Measurements from ENCODE around the gene KRT4.

Gene KRT4

GRCh38 chr12:52794479-52795331 is 19.2 kb downstream of the KRT4 start:
- Histone ChIP-seq H3K4me2 (ENCODE audit: low read length) (no peak overlapping the region), H3K9me3 (replicated peaks; ENCODE audit: low read length) (no peaks in the 10 kb centered on the region), H3K4me3 (ENCODE audit: low read length) (no peak overlapping the region), H3K9ac (ENCODE audit: low read depth, low read length) (no peak overlapping the region), H3K27me3 (ENCODE audit: control insufficient read depth, insufficient read depth, low read length) (peaks cover 48% of the 10 kb centered on the region), H3K4me1 (ENCODE audit: control insufficient read depth, insufficient read depth, low read length) (no peaks in the 10 kb centered on the region), H3K36me3 (ENCODE audit: insufficient read depth, low read length) (no peaks in the 10 kb centered on the region)

- peaks cover 58% of the 10 kb centered on the region for H3K27me3 ChIP-seq (ENCODE audit: control insufficient read depth, insufficient read depth, low read length)
- no peaks in the 10 kb centered on the region for H3K4me1 ChIP-seq (ENCODE audit: control insufficient read depth, insufficient read depth, low read length)
Observed at GRCh38 chr12:52792185-52793029, 21.5 kb downstream of the KRT4 start.

GRCh38 chr12:52791271-52792184 is 22.4 kb downstream of the KRT4 start:
- no peaks in the 10 kb centered on the region for H3K9me3 ChIP-seq (replicated peaks; ENCODE audit: low read length)
- H3K36me3 ChIP-seq (ENCODE audit: insufficient read depth, low read length): no peaks in the 10 kb centered on the region
- no peaks in the 10 kb centered on the region for H3K4me1 ChIP-seq (ENCODE audit: control insufficient read depth, insufficient read depth, low read length)
- no peak overlapping the region for H3K9ac ChIP-seq (ENCODE audit: low read depth, low read length)
- H3K4me2 ChIP-seq (ENCODE audit: low read length): no peak overlapping the region
- no peak overlapping the region for H3K4me3 ChIP-seq (ENCODE audit: low read length)
- peaks cover 61% of the 10 kb centered on the region for H3K27me3 ChIP-seq (ENCODE audit: control insufficient read depth, insufficient read depth, low read length)

More at GRCh38 chr12:52792185-52793029, 21.5 kb downstream of the KRT4 start:
- Histone ChIP-seq H3K9ac (ENCODE audit: low read depth, low read length) (no peak overlapping the region), H3K4me2 (ENCODE audit: low read length) (no peak overlapping the region), H3K4me3 (ENCODE audit: low read length) (no peak overlapping the region), H3K9me3 (replicated peaks; ENCODE audit: low read length) (no peaks in the 10 kb centered on the region), H3K36me3 (ENCODE audit: insufficient read depth, low read length) (no peaks in the 10 kb centered on the region)

- no peaks in the 10 kb centered on the region for H3K36me3 ChIP-seq (ENCODE audit: insufficient read depth, low read length)
- H3K4me3 ChIP-seq (ENCODE audit: low read length): no peak overlapping the region
- H3K27me3 ChIP-seq (ENCODE audit: control insufficient read depth, insufficient read depth, low read length): peaks cover 54% of the 10 kb centered on the region
- H3K9me3 ChIP-seq (replicated peaks; ENCODE audit: low read length): no peaks in the 10 kb centered on the region
- no peak overlapping the region for H3K4me2 ChIP-seq (ENCODE audit: low read length)
- no peak overlapping the region for H3K9ac ChIP-seq (ENCODE audit: low read depth, low read length)
- H3K4me1 ChIP-seq (ENCODE audit: control insufficient read depth, insufficient read depth, low read length): no peaks in the 10 kb centered on the region
Observed at GRCh38 chr12:52790427-52791270, 23.3 kb downstream of the KRT4 start.

- Histone ChIP-seq H3K4me1 (ENCODE audit: control insufficient read depth, insufficient read depth, low read length) (no peaks in the 10 kb centered on the region), H3K9me3 (replicated peaks; ENCODE audit: low read length) (no peaks in the 10 kb centered on the region), H3K27me3 (ENCODE audit: control insufficient read depth, insufficient read depth, low read length) (peaks cover 62% of the 10 kb centered on the region), H3K4me2 (ENCODE audit: low read length) (no peak overlapping the region), H3K4me3 (ENCODE audit: low read length) (no peak overlapping the region), H3K36me3 (ENCODE audit: insufficient read depth, low read length) (no peaks in the 10 kb centered on the region), H3K9ac (ENCODE audit: low read depth, low read length) (no peak overlapping the region)
Observed at GRCh38 chr12:52789637-52790426, 24.1 kb downstream of the KRT4 start.

GRCh38 chr12:52788876-52789636 is 24.9 kb downstream of the KRT4 start:
- H3K27me3 ChIP-seq (ENCODE audit: control insufficient read depth, insufficient read depth, low read length): peaks cover 62% of the 10 kb centered on the region
- H3K9ac ChIP-seq (ENCODE audit: low read depth, low read length): no peak overlapping the region
- no peaks in the 10 kb centered on the region for H3K4me1 ChIP-seq (ENCODE audit: control insufficient read depth, insufficient read depth, low read length)

GRCh38 chr12:52788192-52788875 is 25.6 kb downstream of the KRT4 start:
- peaks cover 66% of the 10 kb centered on the region for H3K27me3 ChIP-seq (ENCODE audit: control insufficient read depth, insufficient read depth, low read length)
- no peak overlapping the region for H3K9ac ChIP-seq (ENCODE audit: low read depth, low read length)
- H3K36me3 ChIP-seq (ENCODE audit: insufficient read depth, low read length): no peaks in the 10 kb centered on the region
- H3K4me3 ChIP-seq (ENCODE audit: low read length): no peak overlapping the region
- no peak overlapping the region for H3K4me2 ChIP-seq (ENCODE audit: low read length)
- H3K9me3 ChIP-seq (replicated peaks; ENCODE audit: low read length): no peaks in the 10 kb centered on the region
- H3K4me1 ChIP-seq (ENCODE audit: control insufficient read depth, insufficient read depth, low read length): no peaks in the 10 kb centered on the region

More at GRCh38 chr12:52788876-52789636, 24.9 kb downstream of the KRT4 start:
- H3K4me2 ChIP-seq (ENCODE audit: low read length): no peak overlapping the region
- no peak overlapping the region for H3K4me3 ChIP-seq (ENCODE audit: low read length)
- H3K36me3 ChIP-seq (ENCODE audit: insufficient read depth, low read length): no peaks in the 10 kb centered on the region
- no peaks in the 10 kb centered on the region for H3K9me3 ChIP-seq (replicated peaks; ENCODE audit: low read length)

GRCh38 chr12:52787324-52788191 is 26.4 kb downstream of the KRT4 start:
- Histone ChIP-seq H3K4me3 (ENCODE audit: low read length) (no peak overlapping the region), H3K4me1 (ENCODE audit: control insufficient read depth, insufficient read depth, low read length) (no peaks in the 10 kb centered on the region), H3K4me2 (ENCODE audit: low read length) (no peak overlapping the region), H3K9me3 (replicated peaks; ENCODE audit: low read length) (no peaks in the 10 kb centered on the region), H3K36me3 (ENCODE audit: insufficient read depth, low read length) (no peaks in the 10 kb centered on the region), H3K9ac (ENCODE audit: low read depth, low read length) (no peak overlapping the region), H3K27me3 (ENCODE audit: control insufficient read depth, insufficient read depth, low read length) (peaks cover 60% of the 10 kb centered on the region)
